ENCODE results near the gene KRT8. TPM values are rescaled to one million over a fixed set of nuclear protein-coding genes. Genes with fewer than 3 reads are reported as not detected.

Gene KRT8
- total and polyA plus RNA-seq, 2 of the 13 experiments (the other 11 are each of a cell fraction or from before 2014, with no cell fraction given), result 498 to 718 TPM

DNA sequence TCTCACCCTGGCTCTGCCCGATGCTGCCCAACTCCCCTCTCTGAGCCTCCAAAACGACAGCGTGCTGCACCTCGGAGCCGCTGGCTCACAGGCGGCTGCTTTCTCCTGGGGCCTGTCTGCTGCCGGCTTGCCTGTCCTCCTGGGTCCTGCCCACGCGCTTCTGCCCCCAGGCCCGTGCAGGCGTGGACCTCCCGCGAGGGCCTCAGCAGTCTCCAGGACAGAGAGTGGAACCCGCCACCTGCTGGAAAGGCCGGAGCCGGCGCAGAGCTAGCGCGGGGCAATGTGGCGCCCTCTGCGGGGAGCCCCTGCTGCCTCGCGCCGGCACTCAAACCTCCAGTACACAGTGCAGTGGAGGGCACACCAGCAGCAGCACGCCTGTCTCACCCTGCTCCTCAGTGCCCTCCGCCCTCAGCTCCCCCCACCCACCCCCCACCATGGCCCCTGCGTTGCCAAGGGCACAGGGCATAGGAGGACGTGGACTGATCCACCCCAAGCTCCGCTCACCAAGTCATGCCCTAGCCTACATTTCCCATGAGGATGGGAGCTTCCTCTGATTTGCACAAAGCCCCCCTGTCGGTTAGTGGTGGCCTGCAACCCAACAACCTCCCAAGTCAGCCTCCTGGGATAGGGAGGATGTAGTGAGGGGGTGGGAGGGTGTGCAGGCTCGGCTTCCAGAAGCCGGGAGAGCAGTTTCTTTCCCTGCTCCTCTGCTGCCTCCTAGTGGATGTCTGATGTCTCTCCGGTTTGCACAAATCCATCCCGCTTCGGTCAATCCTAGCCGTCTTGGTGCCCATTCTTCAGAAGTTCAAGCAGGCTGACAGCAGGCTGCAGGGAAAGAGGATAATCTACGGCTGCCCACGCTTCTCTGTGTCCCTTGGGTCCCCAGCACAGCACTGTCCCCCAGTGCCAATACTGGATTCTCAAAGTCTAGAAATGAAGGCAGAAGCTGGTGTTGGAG is 25.2 kb downstream of the KRT8 start (continued):
- TF ChIP-seq ELF4 (CRISPR knock-in tag; IDR thresholded peaks at IDR 0.05; ENCODE audit: borderline replicate concordance), result no peak
- TF ChIP-seq ZNF782 (CRISPR knock-in tag; IDR thresholded peaks at IDR 0.05; ENCODE audit: borderline replicate concordance), result no peak; the same call in 1 of the 2 replicates
- TF ChIP-seq, protein P1, sequence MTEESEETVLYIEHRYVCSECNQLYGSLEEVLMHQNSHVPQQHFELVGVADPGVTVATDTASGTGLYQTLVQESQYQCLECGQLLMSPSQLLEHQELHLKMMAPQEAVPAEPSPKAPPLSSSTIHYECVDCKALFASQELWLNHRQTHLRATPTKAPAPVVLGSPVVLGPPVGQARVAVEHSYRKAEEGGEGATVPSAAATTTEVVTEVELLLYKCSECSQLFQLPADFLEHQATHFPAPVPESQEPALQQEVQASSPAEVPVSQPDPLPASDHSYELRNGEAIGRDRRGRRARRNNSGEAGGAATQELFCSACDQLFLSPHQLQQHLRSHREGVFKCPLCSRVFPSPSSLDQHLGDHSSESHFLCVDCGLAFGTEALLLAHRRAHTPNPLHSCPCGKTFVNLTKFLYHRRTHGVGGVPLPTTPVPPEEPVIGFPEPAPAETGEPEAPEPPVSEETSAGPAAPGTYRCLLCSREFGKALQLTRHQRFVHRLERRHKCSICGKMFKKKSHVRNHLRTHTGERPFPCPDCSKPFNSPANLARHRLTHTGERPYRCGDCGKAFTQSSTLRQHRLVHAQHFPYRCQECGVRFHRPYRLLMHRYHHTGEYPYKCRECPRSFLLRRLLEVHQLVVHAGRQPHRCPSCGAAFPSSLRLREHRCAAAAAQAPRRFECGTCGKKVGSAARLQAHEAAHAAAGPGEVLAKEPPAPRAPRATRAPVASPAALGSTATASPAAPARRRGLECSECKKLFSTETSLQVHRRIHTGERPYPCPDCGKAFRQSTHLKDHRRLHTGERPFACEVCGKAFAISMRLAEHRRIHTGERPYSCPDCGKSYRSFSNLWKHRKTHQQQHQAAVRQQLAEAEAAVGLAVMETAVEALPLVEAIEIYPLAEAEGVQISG (CRISPR knock-in tag; IDR thresholded peaks at IDR 0.05), result peak; percentile 68
- TF ChIP-seq KMT2A (CRISPR knock-in tag; IDR thresholded peaks at IDR 0.05), result no peak
- no peak for TF ChIP-seq TRIM24 (CRISPR knock-in tag; IDR thresholded peaks at IDR 0.05)
- 0 out of 2 replicates have a peak, but pooled peaks have one; percentile 51 for TF ChIP-seq CAMTA2 (CRISPR knock-in tag; IDR thresholded peaks at IDR 0.05; ENCODE audit: borderline replicate concordance)
- 0 out of 2 replicates have a peak, but pooled peaks have one; percentile 27 for TF ChIP-seq ZNF232 (CRISPR knock-in tag; IDR thresholded peaks at IDR 0.05; ENCODE audit: borderline replicate concordance)
- TF ChIP-seq, protein P2, sequence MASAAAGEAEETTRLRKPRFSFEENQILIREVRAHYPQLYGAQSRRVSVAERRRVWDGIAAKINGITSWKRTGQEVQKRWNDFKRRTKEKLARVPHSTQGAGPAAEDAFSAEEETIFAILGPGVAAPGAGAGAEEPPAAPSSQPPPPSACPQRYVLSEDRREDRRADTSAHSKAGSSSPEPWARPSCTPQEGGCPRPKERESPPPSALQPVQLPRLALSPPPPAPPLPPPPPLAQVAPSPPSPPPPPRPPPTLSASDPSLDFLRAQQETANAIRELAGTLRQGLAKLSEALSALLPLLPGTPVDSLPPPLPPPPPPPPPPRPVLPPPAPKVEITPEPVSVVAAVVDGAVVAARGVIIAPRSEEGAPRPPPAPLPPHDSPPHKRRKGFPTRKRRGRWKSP (CRISPR knock-in tag; IDR thresholded peaks at IDR 0.05), result peak; percentile 90; the same call in 1 of the 2 replicates
- TF ChIP-seq PHF5A (CRISPR knock-in tag; IDR thresholded peaks at IDR 0.05; ENCODE audit: low read depth, unreplicated experiment), result no peak
- no peak for TF ChIP-seq ZNF296 (CRISPR knock-in tag; conservative IDR thresholded peaks at IDR 0.05)
- no peak for TF ChIP-seq SOX13 (IDR thresholded peaks at IDR 0.05)
- TF ChIP-seq SOX13 (CRISPR knock-in tag; conservative IDR thresholded peaks at IDR 0.05 in 1 of 2, IDR thresholded peaks at IDR 0.05 in 1 of 2), result no peak
- no peak for TF ChIP-seq RFXANK (CRISPR knock-in tag; IDR thresholded peaks at IDR 0.05)
- no peak for TF ChIP-seq CHD4 (IDR thresholded peaks at IDR 0.05; ENCODE audit: borderline replicate concordance, low read length)
- TF ChIP-seq, protein P3, sequence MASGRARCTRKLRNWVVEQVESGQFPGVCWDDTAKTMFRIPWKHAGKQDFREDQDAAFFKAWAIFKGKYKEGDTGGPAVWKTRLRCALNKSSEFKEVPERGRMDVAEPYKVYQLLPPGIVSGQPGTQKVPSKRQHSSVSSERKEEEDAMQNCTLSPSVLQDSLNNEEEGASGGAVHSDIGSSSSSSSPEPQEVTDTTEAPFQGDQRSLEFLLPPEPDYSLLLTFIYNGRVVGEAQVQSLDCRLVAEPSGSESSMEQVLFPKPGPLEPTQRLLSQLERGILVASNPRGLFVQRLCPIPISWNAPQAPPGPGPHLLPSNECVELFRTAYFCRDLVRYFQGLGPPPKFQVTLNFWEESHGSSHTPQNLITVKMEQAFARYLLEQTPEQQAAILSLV (CRISPR knock-in tag; IDR thresholded peaks at IDR 0.05; ENCODE audit: borderline replicate concordance), result no peak; the same call in 1 of the 2 replicates
- TF ChIP-seq HHEX (CRISPR knock-in tag; IDR thresholded peaks at IDR 0.05), result no peak
- TF ChIP-seq ZNF329 (CRISPR knock-in tag; IDR thresholded peaks at IDR 0.05; ENCODE audit: low read depth), result no peak
- TF ChIP-seq, protein P4, sequence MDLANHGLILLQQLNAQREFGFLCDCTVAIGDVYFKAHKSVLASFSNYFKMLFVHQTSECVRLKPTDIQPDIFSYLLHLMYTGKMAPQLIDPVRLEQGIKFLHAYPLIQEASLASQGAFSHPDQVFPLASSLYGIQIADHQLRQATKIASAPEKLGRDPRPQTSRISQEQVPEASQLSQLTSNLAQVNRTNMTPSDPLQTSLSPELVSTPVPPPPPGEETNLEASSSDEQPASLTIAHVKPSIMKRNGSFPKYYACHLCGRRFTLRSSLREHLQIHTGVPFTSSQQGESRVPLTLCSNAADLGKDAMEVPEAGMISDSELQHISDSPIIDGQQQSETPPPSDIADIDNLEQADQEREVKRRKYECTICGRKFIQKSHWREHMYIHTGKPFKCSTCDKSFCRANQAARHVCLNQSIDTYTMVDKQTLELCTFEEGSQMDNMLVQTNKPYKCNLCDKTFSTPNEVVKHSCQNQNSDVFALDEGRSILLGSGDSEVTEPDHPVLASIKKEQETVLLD (CRISPR knock-in tag; IDR thresholded peaks at IDR 0.05; ENCODE audit: low read depth), result no peak
- TF ChIP-seq TGIF2 (CRISPR knock-in tag; IDR thresholded peaks at IDR 0.05), result no peak
- no peak for TF ChIP-seq RXRB (CRISPR knock-in tag; IDR thresholded peaks at IDR 0.05; ENCODE audit: borderline replicate concordance)
- peak; percentile 26; the same call in 1 of the 2 replicates for TF ChIP-seq ZNF747 (CRISPR knock-in tag; IDR thresholded peaks at IDR 0.05; ENCODE audit: borderline replicate concordance)
- no peak for TF ChIP-seq NFRKB (IDR thresholded peaks at IDR 0.05)
